ENCODE measurements around the gene KCNMA1.

The KCNMA1 gene

GRCh38 chr10:77056650-77057049 is 581.0 kb downstream of the KCNMA1 start:
- no peaks in the 10 kb centered on the region for H3K79me1 ChIP-seq (replicated peaks; ENCODE audit: low read length, poor library complexity, severe bottlenecking)
- H3K4me2 ChIP-seq (ENCODE audit: low read length, poor library complexity, severe bottlenecking) = no peak overlapping the region
- H3K27ac ChIP-seq (ENCODE audit: low read length, poor library complexity, severe bottlenecking) = no peak overlapping the region
- H3K23ac ChIP-seq (ENCODE audit: low read length in 2 of 2) = no peak overlapping the region
- no peaks in the 10 kb centered on the region for H3K4me1 ChIP-seq (ENCODE audit: control insufficient read depth, insufficient read depth, low read depth, low read length)
- no peak overlapping the region for H3K4ac ChIP-seq (ENCODE audit: low read depth in 1 of 2, low read length in 2 of 2)
- H3K9ac ChIP-seq (ENCODE audit: low read length) = no peak overlapping the region
- H2AK5ac ChIP-seq (ENCODE audit: low read length, severe bottlenecking) = no peak overlapping the region
- H4K91ac ChIP-seq (ENCODE audit: low read length) = no peak overlapping the region
- WGBS = no CpG with 5 or more reads among the region's 2 CpGs
- H2BK12ac ChIP-seq (ENCODE audit: low read length in 2 of 2) = no peak overlapping the region
- no peaks in the 10 kb centered on the region for H3K9me3 ChIP-seq (ENCODE audit: control insufficient read depth, low read length)
- no peak overlapping the region for H4K8ac ChIP-seq (ENCODE audit: low read length)
- no peak overlapping the region for H2BK5ac ChIP-seq (ENCODE audit: low read depth, low read length, poor library complexity, severe bottlenecking)
- H3K18ac ChIP-seq (ENCODE audit: low read depth in 1 of 2, low read length in 2 of 2) = no peak overlapping the region
- no peak for DNase-seq
- peaks cover 0 to 3% of the 10 kb centered on the region in 2 experiments for H3K36me3 ChIP-seq (ENCODE audit: control insufficient read depth in 1 of 2, insufficient read depth in 2 of 2, low read depth in 1 of 2, low read length in 2 of 2)
- no peak overlapping the region for H3K14ac ChIP-seq (ENCODE audit: low read length in 2 of 2)
- no peak overlapping the region for H2BK120ac ChIP-seq (ENCODE audit: low read depth, low read length)
- H2AFZ ChIP-seq (ENCODE audit: low read depth, low read length) = no peak overlapping the region
- H3K4me3 ChIP-seq (ENCODE audit: insufficient read depth in 1 of 2, low read depth in 1 of 2, low read length in 2 of 2) = no peak overlapping the region
- no peaks in the 10 kb centered on the region for H3K27me3 ChIP-seq (ENCODE audit: control insufficient read depth in 1 of 2, insufficient read depth in 1 of 2, low read length in 2 of 2)
- H2BK15ac ChIP-seq (ENCODE audit: low read depth, poor library complexity, severe bottlenecking) = no peak overlapping the region

GRCh38 chr10:77052593-77052992 is 585.0 kb downstream of the KCNMA1 start:
- no peaks in the 10 kb centered on the region for H3K4me1 ChIP-seq (ENCODE audit: control insufficient read depth, insufficient read depth, low read depth, low read length)
- no peak overlapping the region for H4K8ac ChIP-seq (ENCODE audit: low read length)
- no peak overlapping the region for H2AFZ ChIP-seq (ENCODE audit: low read depth, low read length)
- no peak overlapping the region for H3K9ac ChIP-seq (ENCODE audit: low read length)
- H3K27me3 ChIP-seq (ENCODE audit: control insufficient read depth in 1 of 2, insufficient read depth in 1 of 2, low read length in 2 of 2) = no peaks in the 10 kb centered on the region
- no peak overlapping the region for H3K18ac ChIP-seq (ENCODE audit: low read depth in 1 of 2, low read length in 2 of 2)
- H3K9me3 ChIP-seq (ENCODE audit: control insufficient read depth, low read length) = no peaks in the 10 kb centered on the region
- H2BK12ac ChIP-seq (ENCODE audit: low read length in 2 of 2) = no peak overlapping the region
- H2BK5ac ChIP-seq (ENCODE audit: low read depth, low read length, poor library complexity, severe bottlenecking) = no peak overlapping the region
- H2BK120ac ChIP-seq (ENCODE audit: low read depth, low read length) = no peak overlapping the region
- 100% methylated on average over 2 of the region's 2 CpGs for WGBS
- no peak overlapping the region for H2AK5ac ChIP-seq (ENCODE audit: low read length, severe bottlenecking)
- H3K4ac ChIP-seq (ENCODE audit: low read depth in 1 of 2, low read length in 2 of 2) = no peak overlapping the region
- no peak for DNase-seq
- H3K27ac ChIP-seq (ENCODE audit: low read length, poor library complexity, severe bottlenecking) = no peak overlapping the region
- H4K91ac ChIP-seq (ENCODE audit: low read length) = no peak overlapping the region
- no peaks in the 10 kb centered on the region for H3K79me1 ChIP-seq (replicated peaks; ENCODE audit: low read length, poor library complexity, severe bottlenecking)
- H2BK15ac ChIP-seq (ENCODE audit: low read depth, poor library complexity, severe bottlenecking) = no peak overlapping the region
- H3K4me3 ChIP-seq (ENCODE audit: insufficient read depth in 1 of 2, low read depth in 1 of 2, low read length in 2 of 2) = no peak overlapping the region
- H3K4me2 ChIP-seq (ENCODE audit: low read length, poor library complexity, severe bottlenecking) = no peak overlapping the region
- H3K14ac ChIP-seq (ENCODE audit: low read length in 2 of 2) = no peak overlapping the region
- H3K23ac ChIP-seq (ENCODE audit: low read length in 2 of 2) = no peak overlapping the region
- peaks cover 0 to 5% of the 10 kb centered on the region in 2 experiments for H3K36me3 ChIP-seq (ENCODE audit: control insufficient read depth in 1 of 2, insufficient read depth in 2 of 2, low read depth in 1 of 2, low read length in 2 of 2)

- Histone ChIP-seq H3K79me1 (replicated peaks; ENCODE audit: low read length, poor library complexity, severe bottlenecking) (no peaks in the 10 kb centered on the region), H2BK120ac (ENCODE audit: low read depth, low read length) (no peak overlapping the region), H3K27me3 (ENCODE audit: control insufficient read depth in 1 of 2, insufficient read depth in 1 of 2, low read length in 2 of 2) (no peaks in the 10 kb centered on the region), H2BK15ac (ENCODE audit: low read depth, poor library complexity, severe bottlenecking) (no peak overlapping the region), H3K27ac (ENCODE audit: low read length, poor library complexity, severe bottlenecking) (no peak overlapping the region), H3K4me1 (ENCODE audit: control insufficient read depth, insufficient read depth, low read depth, low read length) (no peaks in the 10 kb centered on the region), H3K9me3 (ENCODE audit: control insufficient read depth, low read length) (no peaks in the 10 kb centered on the region), H3K9ac (ENCODE audit: low read length) (no peak overlapping the region), H2BK12ac (ENCODE audit: low read length in 2 of 2) (no peak overlapping the region), H4K91ac (ENCODE audit: low read length) (no peak overlapping the region), H3K4me2 (ENCODE audit: low read length, poor library complexity, severe bottlenecking) (no peak overlapping the region), H2AFZ (ENCODE audit: low read depth, low read length) (no peak overlapping the region), H3K23ac (ENCODE audit: low read length in 2 of 2) (no peak overlapping the region), H2BK5ac (ENCODE audit: low read depth, low read length, poor library complexity, severe bottlenecking) (no peak overlapping the region), H3K14ac (ENCODE audit: low read length in 2 of 2) (no peak overlapping the region), H4K8ac (ENCODE audit: low read length) (no peak overlapping the region), H3K4me3 (ENCODE audit: insufficient read depth in 1 of 2, low read depth in 1 of 2, low read length in 2 of 2) (no peak overlapping the region), H2AK5ac (ENCODE audit: low read length, severe bottlenecking) (no peak overlapping the region), H3K18ac (ENCODE audit: low read depth in 1 of 2, low read length in 2 of 2) (peak overlapping the region in 1 of 2 experiments; percentile 18), H3K4ac (ENCODE audit: low read depth in 1 of 2, low read length in 2 of 2) (no peak overlapping the region), H3K36me3 (ENCODE audit: control insufficient read depth in 1 of 2, insufficient read depth in 2 of 2, low read depth in 1 of 2, low read length in 2 of 2) (peaks cover 0 to 5% of the 10 kb centered on the region in 2 experiments)
- DNase-seq = no peak
Measured at GRCh38 chr10:77051837-77052236, 585.8 kb downstream of the KCNMA1 start.

DNA sequence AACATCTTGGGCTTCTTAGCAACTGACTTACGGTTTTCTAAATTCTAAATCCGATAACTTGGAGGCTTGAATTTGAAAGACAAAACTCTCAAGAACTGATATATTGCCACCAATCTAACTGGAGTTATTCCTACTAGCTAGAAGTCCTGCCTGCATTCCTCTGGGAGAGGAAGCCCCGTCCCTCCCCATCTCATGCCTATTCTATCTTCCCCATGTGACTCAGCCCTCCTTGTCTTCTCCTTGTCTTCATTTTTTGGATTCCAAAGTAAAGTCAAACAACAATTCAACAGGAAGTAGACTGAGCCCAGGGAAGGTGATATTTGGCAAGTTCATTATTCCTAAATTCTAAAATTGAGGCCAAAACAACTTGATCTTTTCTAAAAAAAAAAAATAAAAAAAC is 587.7 kb downstream of the KCNMA1 start:
- Histone ChIP-seq H4K91ac (ENCODE audit: low read length) (no peak overlapping the region), H3K4ac (ENCODE audit: low read depth in 1 of 2, low read length in 2 of 2) (no peak overlapping the region), H3K4me3 (ENCODE audit: insufficient read depth in 1 of 2, low read depth in 1 of 2, low read length in 2 of 2) (no peak overlapping the region), H2AFZ (ENCODE audit: low read depth, low read length) (no peak overlapping the region), H2BK120ac (ENCODE audit: low read depth, low read length) (no peak overlapping the region), H3K18ac (ENCODE audit: low read depth in 1 of 2, low read length in 2 of 2) (no peak overlapping the region), H2AK5ac (ENCODE audit: low read length, severe bottlenecking) (no peak overlapping the region), H3K9me3 (ENCODE audit: control insufficient read depth, low read length) (no peaks in the 10 kb centered on the region), H3K27ac (ENCODE audit: low read length, poor library complexity, severe bottlenecking) (no peak overlapping the region), H3K79me1 (replicated peaks; ENCODE audit: low read length, poor library complexity, severe bottlenecking) (no peaks in the 10 kb centered on the region), H3K36me3 (ENCODE audit: control insufficient read depth in 1 of 2, insufficient read depth in 2 of 2, low read depth in 1 of 2, low read length in 2 of 2) (peaks cover 0 to 5% of the 10 kb centered on the region in 2 experiments), H3K14ac (ENCODE audit: low read length in 2 of 2) (no peak overlapping the region), H2BK15ac (ENCODE audit: low read depth, poor library complexity, severe bottlenecking) (no peak overlapping the region), H3K9ac (ENCODE audit: low read length) (no peak overlapping the region), H3K27me3 (ENCODE audit: control insufficient read depth in 1 of 2, insufficient read depth in 1 of 2, low read length in 2 of 2) (no peaks in the 10 kb centered on the region), H4K8ac (ENCODE audit: low read length) (no peak overlapping the region), H3K4me2 (ENCODE audit: low read length, poor library complexity, severe bottlenecking) (no peak overlapping the region), H2BK5ac (ENCODE audit: low read depth, low read length, poor library complexity, severe bottlenecking) (no peak overlapping the region), H2BK12ac (ENCODE audit: low read length in 2 of 2) (no peak overlapping the region), H3K23ac (ENCODE audit: low read length in 2 of 2) (no peak overlapping the region), H3K4me1 (ENCODE audit: control insufficient read depth, insufficient read depth, low read depth, low read length) (no peaks in the 10 kb centered on the region)
- peak; percentile 11 for DNase-seq
- 68% methylated on average over 3 of the region's 3 CpGs for WGBS

All from mesenchymal stem cell (in vitro differentiated cells and primary cell).